Right lobe of liver (tissue), 6 donors: ENCODE measurements around the gene LLGL2. TPM values are rescaled to one million over a fixed set of nuclear protein-coding genes. Genes with fewer than 3 reads are reported as not detected.

Source experiments
- ATAC-seq, 4 donors: fragments of 200-7000 bp; cut with Tn5 transposase; one replicate each; pipeline ENCODE4 v1.9.1; 2020; ENCODE audit warnings: mild to moderate bottlenecking in 4 of 4, moderate library complexity in 4 of 4
- DNase-seq, 3 donors: peaks; one replicate each; pipeline ENCODE4 v3.0.0-alpha.2; 2020
- H3K27ac ChIP-seq, 3 donors: fragments of 200-600 bp; one replicate each; pipeline ENCODE4 v1.8.0; 2022
- H3K27me3 ChIP-seq, 2 donors: fragments of 200-600 bp; one replicate each; pipeline ENCODE4 v1.8.0; 2022
- H3K36me3 ChIP-seq, 4 donors: fragments of 200-600 bp; sonication (generic) in 1 of 4; one replicate each; pipeline versions ENCODE4 v1.5.1 to v1.8.0; 2017 to 2022; ENCODE audit warnings: control low read depth in 1 of 4
- H3K4me1 ChIP-seq, 4 donors: fragments of 200-600 bp; sonication (generic) in 1 of 4; one replicate each; pipeline versions ENCODE4 v1.5.1 to v1.8.0; 2017 to 2022; ENCODE audit warnings: control low read depth in 1 of 4
- H3K4me3 ChIP-seq, 3 donors: fragments of 200-600 bp; one replicate each; pipeline ENCODE4 v1.8.0; 2022
- H3K9me3 ChIP-seq, 4 donors: fragments of 200-600 bp; sonication (generic) in 1 of 4; one replicate each; pipeline versions ENCODE4 v1.5.1 to v1.8.0; 2017 to 2022; ENCODE audit warnings: control low read depth in 1 of 4
- POLR2A ChIP-seq: fragments of 450-650 bp; IDR thresholded peaks from one replicate; pipeline ENCODE4 v1.6.1; 2017; ENCODE audit warnings: antibody characterized with exemption, mild to moderate bottlenecking
- WGBS: methylation state at CpG from one replicate; pipeline ENCODE4 v1.1.6; 2018; ENCODE audit warnings: low coverage, low lambda C conversion rate; ENCODE audit not compliant: insufficient coverage; ENCODE audit errors: missing lambda C conversion rate; 5-methylcytosine and 5-hydroxymethylcytosine counted together
- intact Hi-C, 2 donors: fragments of 100-400 bp; cut with DNase I; formaldehyde crosslinking; loops; one replicate each; pipeline versions ENCODE4 v1.11.2 to v1.14.1; 2022
- total RNA-seq, 6 experiments: library from RNA; depleted of rRNA in 2 of 6; stranded (reverse); fragments of >200 nt in 2 of 6; fragmentation: NEBNext Ultra II Directional in 3 of 6; extraction: Animal tissue kit (Norgen Biotek cat#: 25700) in 3 of 6; gene quantifications; one replicate each; pipeline versions ENCODE4 v1.1.0 to v1.2.4, GENCODE V29; 2016 to 2023
- TF ChIP-seq, protein P1 (sequence below), 4 donors: fragments of 200-600 bp in 3 of 4; fragments of 450-650 bp in 1 of 4; IDR thresholded peaks; one replicate each; pipeline versions ENCODE4 v1.5.1 to v1.8.0; 2016 to 2022; ENCODE audit warnings: antibody characterized with exemption in 4 of 4, mild to moderate bottlenecking in 2 of 4
- donor health status: DM: no; HTN: yes; CAD: no.
- donor health status: DM: no; HTN: no; CAD: no.
- donor health status: DM: no; HTN: no; CAD: no.
- donor health status: DM: no; HTN: yes; CAD: no.
- donor health status: DM: no; HTN: yes; CAD: no.

LLGL2 gene
- total RNA-seq, 6 experiments from 2014 or later: 32.8 to 71.4 (median 44.6) TPM

DNA sequence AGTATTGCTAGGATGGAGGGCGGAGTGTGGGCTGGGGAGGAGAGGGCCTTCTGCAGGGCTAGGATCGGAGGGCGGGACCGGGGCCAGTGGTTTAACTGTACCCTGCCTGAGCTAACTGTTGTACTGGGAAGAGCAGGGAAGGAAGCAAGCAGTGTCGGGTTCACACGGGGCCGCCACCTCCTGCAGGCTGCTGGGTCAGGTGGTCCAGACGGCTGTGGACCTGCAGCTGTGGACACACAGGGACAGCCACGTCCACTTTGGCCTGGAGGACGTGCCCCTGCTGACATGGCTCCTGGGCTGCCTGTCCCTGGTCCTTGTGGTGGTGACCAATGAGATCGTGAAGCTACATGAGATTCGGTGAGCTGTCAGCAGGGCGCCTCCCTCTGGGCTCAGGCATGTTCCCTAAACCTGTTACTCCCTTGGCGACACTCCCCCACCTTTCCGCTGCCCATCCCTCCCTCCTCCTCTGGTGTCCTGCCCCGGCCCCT lies 26.7 kb upstream of the LLGL2 start:
- 60% methylated on average over 2 of the region's 16 CpGs for WGBS
- H3K36me3 ChIP-seq: peaks cover 0 to 20% (median 7%) of the 10 kb centered on the region in 4 donors
- TF ChIP-seq, protein P1, sequence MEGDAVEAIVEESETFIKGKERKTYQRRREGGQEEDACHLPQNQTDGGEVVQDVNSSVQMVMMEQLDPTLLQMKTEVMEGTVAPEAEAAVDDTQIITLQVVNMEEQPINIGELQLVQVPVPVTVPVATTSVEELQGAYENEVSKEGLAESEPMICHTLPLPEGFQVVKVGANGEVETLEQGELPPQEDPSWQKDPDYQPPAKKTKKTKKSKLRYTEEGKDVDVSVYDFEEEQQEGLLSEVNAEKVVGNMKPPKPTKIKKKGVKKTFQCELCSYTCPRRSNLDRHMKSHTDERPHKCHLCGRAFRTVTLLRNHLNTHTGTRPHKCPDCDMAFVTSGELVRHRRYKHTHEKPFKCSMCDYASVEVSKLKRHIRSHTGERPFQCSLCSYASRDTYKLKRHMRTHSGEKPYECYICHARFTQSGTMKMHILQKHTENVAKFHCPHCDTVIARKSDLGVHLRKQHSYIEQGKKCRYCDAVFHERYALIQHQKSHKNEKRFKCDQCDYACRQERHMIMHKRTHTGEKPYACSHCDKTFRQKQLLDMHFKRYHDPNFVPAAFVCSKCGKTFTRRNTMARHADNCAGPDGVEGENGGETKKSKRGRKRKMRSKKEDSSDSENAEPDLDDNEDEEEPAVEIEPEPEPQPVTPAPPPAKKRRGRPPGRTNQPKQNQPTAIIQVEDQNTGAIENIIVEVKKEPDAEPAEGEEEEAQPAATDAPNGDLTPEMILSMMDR (IDR thresholded peaks at IDR 0.05): no peak
- TF ChIP-seq POLR2A: no peak
- ATAC-seq: peak; percentile 1 to 16 (median 10)
- no peak overlapping the region for H3K27ac ChIP-seq
- peaks cover 0 to 3% (median under 1%) of the 10 kb centered on the region in 4 donors for H3K4me1 ChIP-seq
- no peaks in the 10 kb centered on the region for H3K9me3 ChIP-seq
- H3K4me3 ChIP-seq: no peak overlapping the region
- no peaks in the 10 kb centered on the region for H3K27me3 ChIP-seq
- no peak for DNase-seq
- intact Hi-C loops: no loop called here

DNA sequence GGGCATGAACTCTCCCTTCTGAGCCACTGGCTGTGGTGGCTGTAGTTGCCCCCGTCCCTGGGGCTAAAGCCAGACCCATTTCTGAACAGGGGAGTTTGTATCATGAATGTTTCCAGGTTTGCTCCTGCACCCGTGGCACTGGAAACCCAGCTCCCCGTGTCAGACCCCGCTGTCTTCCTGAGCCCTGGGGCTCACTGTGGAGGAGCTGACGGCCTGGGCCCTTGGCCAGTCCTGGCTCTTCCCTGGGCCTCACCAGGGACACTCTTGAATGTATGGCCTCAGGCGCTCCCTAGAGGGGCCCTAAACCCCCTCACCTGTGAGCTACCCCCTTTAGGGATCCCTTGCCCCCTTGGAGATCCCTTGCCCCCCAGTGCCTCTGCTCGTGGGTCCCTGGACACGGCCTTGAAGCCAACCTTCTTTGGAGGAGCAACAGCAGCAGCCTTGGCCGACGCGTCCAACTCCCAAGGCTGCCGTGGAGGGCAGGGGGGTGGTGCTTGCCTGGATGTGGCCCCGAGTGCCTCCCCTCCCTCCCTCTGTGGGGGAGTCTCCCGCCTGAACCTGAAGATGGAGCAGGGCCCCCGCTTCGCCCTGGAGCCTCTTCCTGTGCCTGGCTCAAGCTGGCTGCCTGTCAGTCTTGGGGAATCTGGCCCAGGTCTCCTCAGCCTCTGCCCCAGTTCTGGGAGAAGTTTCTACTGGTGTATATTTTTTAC lies 26.0 kb upstream of the LLGL2 start:
- intact Hi-C loops: loop anchor here in 1 of 2 donors (10.0 kb wide), 1 partner anchor 65 kb away; no protein-coding TSS in a partner anchor
- no peak for DNase-seq
- WGBS: 73% methylated on average over 6 of the region's 16 CpGs
- TF ChIP-seq POLR2A: no peak
- TF ChIP-seq, protein P1 (IDR thresholded peaks at IDR 0.05): no peak
- ATAC-seq: no peak
- Histone ChIP-seq H3K4me1 (peaks cover 0 to 10% (median 4%) of the 10 kb centered on the region in 4 donors), H3K36me3 (peaks cover 0 to 18% (median 5%) of the 10 kb centered on the region in 4 donors), H3K9me3 (no peaks in the 10 kb centered on the region), H3K27me3 (no peaks in the 10 kb centered on the region), H3K4me3 (no peak overlapping the region), H3K27ac (no peak overlapping the region)

DNA sequence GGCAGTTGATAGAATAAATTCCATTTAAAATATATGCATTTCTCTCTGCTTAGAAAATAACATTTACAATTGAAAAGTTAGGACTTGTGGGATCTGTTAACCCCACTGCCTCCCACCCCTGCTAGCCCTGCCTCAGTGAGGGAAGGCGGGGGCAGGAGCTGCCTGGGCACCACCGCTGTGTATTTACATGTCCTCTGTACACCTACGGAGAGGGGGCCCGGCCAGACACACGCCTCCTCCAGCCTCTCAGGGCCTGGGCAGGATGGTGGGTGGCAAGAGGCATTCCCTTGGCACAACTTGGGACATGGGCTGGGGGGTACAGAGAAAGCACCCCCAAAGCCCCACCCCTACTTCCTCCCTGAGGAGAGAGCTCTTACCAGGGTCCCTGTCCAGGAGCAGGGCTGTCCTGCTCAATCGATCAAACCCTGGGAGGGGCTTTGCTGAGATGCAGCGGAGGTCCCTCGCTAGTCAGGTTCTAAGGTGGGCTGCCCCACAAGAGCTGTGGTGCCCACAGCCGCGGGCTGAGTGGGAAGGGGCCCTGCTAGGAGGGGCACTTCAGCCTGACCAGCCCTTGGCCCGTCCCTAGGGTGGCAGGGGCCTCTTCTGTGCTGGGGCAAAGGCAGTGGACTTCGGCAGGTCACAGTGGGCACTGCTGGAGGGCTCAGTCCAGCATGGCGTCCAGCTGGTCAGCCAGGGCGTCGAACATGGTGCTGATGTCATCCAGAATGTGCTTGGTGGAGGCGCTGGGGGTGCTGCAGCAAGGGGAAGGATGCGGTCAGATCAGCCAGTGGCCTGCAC lies 24.9 kb upstream of the LLGL2 start:
- no peaks in the 10 kb centered on the region for H3K9me3 ChIP-seq
- H3K4me3 ChIP-seq: no peak overlapping the region
- DNase-seq: peak in 1 of 3 donors; percentile 21
- peaks cover 0 to 13% (median 5%) of the 10 kb centered on the region in 4 donors for H3K4me1 ChIP-seq
- no peaks in the 10 kb centered on the region for H3K27me3 ChIP-seq
- 83% methylated on average over 6 of the region's 17 CpGs for WGBS
- intact Hi-C loops: loop anchor here in 1 of 2 donors (10.0 kb wide), 1 partner anchor 66 kb away; no protein-coding TSS in a partner anchor
- TF ChIP-seq, protein P1 (IDR thresholded peaks at IDR 0.05): no peak
- TF ChIP-seq POLR2A: no peak
- no peak overlapping the region for H3K27ac ChIP-seq
- peaks cover 0 to 10% (median 5%) of the 10 kb centered on the region in 4 donors for H3K36me3 ChIP-seq
- ATAC-seq: no peak

DNA sequence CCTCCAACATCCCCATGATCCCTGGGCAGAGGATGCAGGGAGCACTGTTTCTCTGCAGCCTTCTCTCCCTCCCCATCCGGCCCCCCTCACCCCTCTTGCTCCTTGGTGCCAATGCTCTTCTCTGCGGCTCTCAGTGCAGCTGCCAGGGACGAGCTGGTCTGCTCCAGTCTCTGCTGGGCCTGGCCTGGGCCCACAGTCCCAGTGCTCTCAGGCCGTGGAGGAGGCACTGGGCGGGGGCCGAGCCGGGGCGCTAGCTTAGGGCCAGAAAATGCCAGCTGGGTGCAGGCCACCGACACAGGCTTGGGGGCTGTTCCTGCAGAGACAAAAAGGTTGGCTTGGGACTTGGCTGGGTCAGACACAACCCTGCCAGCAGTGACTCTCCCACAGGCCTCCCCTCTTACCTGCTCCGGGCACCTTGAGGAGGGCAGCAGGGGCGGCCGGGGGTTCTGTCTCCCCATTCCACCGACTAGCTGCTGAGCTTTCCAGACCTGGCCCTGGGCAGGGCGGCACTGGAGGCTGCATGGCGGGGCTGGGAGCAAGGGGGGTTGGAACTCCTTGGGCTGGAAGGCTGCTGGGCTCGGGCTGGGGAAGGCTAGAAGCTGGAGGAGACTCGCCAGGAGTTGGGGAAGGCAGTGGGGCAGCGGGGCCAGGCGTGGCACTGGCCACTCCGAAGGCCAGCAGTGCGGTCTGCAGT lies 24.0 kb upstream of the LLGL2 start:
- intact Hi-C loops: loop anchor here in 1 of 2 donors (10.0 kb wide), 1 partner anchor 67 kb away; no protein-coding TSS in a partner anchor
- ATAC-seq (no peak), DNase-seq (no peak)
- H3K36me3 ChIP-seq: peaks cover 0 to 10% (median 5%) of the 10 kb centered on the region in 4 donors
- H3K4me3 ChIP-seq: no peak overlapping the region
- H3K27ac ChIP-seq: no peak overlapping the region
- no peaks in the 10 kb centered on the region for H3K27me3 ChIP-seq
- 80% methylated on average over 1 of the region's 21 CpGs for WGBS
- TF ChIP-seq POLR2A: no peak
- TF ChIP-seq, protein P1 (IDR thresholded peaks at IDR 0.05): no peak
- peaks cover 0 to 13% (median 5%) of the 10 kb centered on the region in 4 donors for H3K4me1 ChIP-seq
- no peaks in the 10 kb centered on the region for H3K9me3 ChIP-seq
